Smooth muscle cell (in vitro differentiated cells): ENCODE results near the gene HTR3B. TPM values are rescaled to one million over a fixed set of nuclear protein-coding genes. Genes with fewer than 3 reads are reported as not detected.
"Not testable (repeated sequence)": the region's sequence is repeated elsewhere in the genome, so short reads cannot be mapped to it uniquely, and the experiment has no call there.

Source experiments
- DNase-seq: peaks from one replicate; lab custom pipeline; 2025; ENCODE audit not compliant: unreplicated experiment; lab: John Stamatoyannopoulos, UW
- H2AFZ ChIP-seq: fragments of 200-600 bp; sonication (generic); 2 replicates; pipeline ENCODE4 v1.6.0; 2016; ENCODE audit warnings: antibody characterized with exemption, low read depth, mild to moderate bottlenecking
- H3F3A ChIP-seq: fragments of 200-600 bp; sonication (generic); 2 replicates; pipeline ENCODE4 v1.6.0; 2017; ENCODE audit warnings: antibody characterized with exemption, low read depth
- H3K27ac ChIP-seq: fragments of 200-600 bp; sonication (generic); 2 replicates; pipeline ENCODE4 v1.5.1; 2016; ENCODE audit warnings: low read depth, mild to moderate bottlenecking
- H3K27me3 ChIP-seq: fragments of 200-600 bp; sonication (generic); 2 replicates; pipeline ENCODE4 v1.6.1; 2016; ENCODE audit warnings: low read depth, mild to moderate bottlenecking
- H3K36me3 ChIP-seq: fragments of 200-600 bp; sonication (generic); 2 replicates; pipeline ENCODE4 v1.5.1; 2016; ENCODE audit warnings: low read depth
- H3K4me1 ChIP-seq: fragments of 200-600 bp; sonication (generic); 2 replicates; pipeline ENCODE4 v1.5.1; 2016; ENCODE audit warnings: low read depth
- H3K4me2 ChIP-seq: fragments of 200-600 bp; sonication (generic); 2 replicates; pipeline ENCODE4 v1.6.0; 2016; ENCODE audit warnings: mild to moderate bottlenecking
- H3K4me3 ChIP-seq: fragments of 200-600 bp; sonication (generic); 2 replicates; pipeline ENCODE4 v1.5.1; 2016; ENCODE audit warnings: mild to moderate bottlenecking
- H3K79me2 ChIP-seq: fragments of 200-600 bp; sonication (generic); 2 replicates; pipeline ENCODE4 v1.6.0; 2016; ENCODE audit warnings: low read depth, mild to moderate bottlenecking
- H3K9ac ChIP-seq: fragments of 200-600 bp; sonication (generic); 2 replicates; pipeline ENCODE4 v1.6.0; 2016; ENCODE audit warnings: low read depth
- H3K9me3 ChIP-seq: fragments of 200-600 bp; sonication (generic); replicated peaks from 2 replicates; pipeline ENCODE4 v1.5.1; 2016; ENCODE audit warnings: low read depth
- H4K20me1 ChIP-seq: fragments of 200-600 bp; sonication (generic); 2 replicates; pipeline ENCODE4 v1.6.0; 2016; ENCODE audit warnings: low read depth
- CTCF ChIP-seq: fragments of 200-600 bp; sonication (generic); IDR thresholded peaks from 2 replicates; pipeline ENCODE4 v1.5.1; 2017; ENCODE audit warnings: borderline replicate concordance, mild to moderate bottlenecking, antibody characterized with exemption; ENCODE audit not compliant: insufficient read depth, poor library complexity, severe bottlenecking
- WGBS: methylation state at CpG from one replicate; pipeline ENCODE4 v1.1.7; 2016; ENCODE audit warnings: low lambda C conversion rate; 5-methylcytosine and 5-hydroxymethylcytosine counted together
- polyA plus RNA-seq: library from polyadenylated mRNA; unstranded; fragments of >200 nt; fragmentation: Nextera tagmentation; extraction: Ambion mirVana; gene quantifications from 2 replicates; pipeline ENCODE4 v1.2.1, GENCODE V29; 2016
- total RNA-seq: library from RNA; depleted of rRNA; stranded (reverse); fragments of >200 nt; gene quantifications from 2 replicates; pipeline ENCODE4 v1.2.3, GENCODE V29; 2014

Gene HTR3B
- total and polyA plus RNA-seq, 2 experiments from 2014 or later: not detected

GRCh38 chr11:113876798-113877669 lies 27.6 kb upstream of the HTR3B start:
- Histone ChIP-seq H3K9me3 (no peaks in the 10 kb centered on the region), H3F3A (peaks cover 13% of the 10 kb centered on the region), H4K20me1 (peaks cover 16% of the 10 kb centered on the region), H3K27me3 (no peaks in the 10 kb centered on the region), H3K4me3 (no peak overlapping the region), H3K27ac (no peak overlapping the region), H3K36me3 (no peaks in the 10 kb centered on the region), H3K79me2 (no peaks in the 10 kb centered on the region), H3K4me2 (no peak overlapping the region), H2AFZ (no peak overlapping the region), H3K9ac (no peak overlapping the region), H3K4me1 (peaks cover 25% of the 10 kb centered on the region)
- DNase-seq: no peak
- no peak for TF ChIP-seq CTCF
- WGBS: 94% methylated on average over 8 of the region's 8 CpGs

GRCh38 chr11:113877670-113878055 lies 26.9 kb upstream of the HTR3B start:
- H2AFZ ChIP-seq: no peak overlapping the region
- no peaks in the 10 kb centered on the region for H3K9me3 ChIP-seq
- H3K27ac ChIP-seq: no peak overlapping the region
- H3K4me2 ChIP-seq: no peak overlapping the region
- H3F3A ChIP-seq: peaks cover 13% of the 10 kb centered on the region
- H3K4me1 ChIP-seq: peaks cover 25% of the 10 kb centered on the region
- peaks cover 12% of the 10 kb centered on the region for H4K20me1 ChIP-seq
- no peak for TF ChIP-seq CTCF
- no peak overlapping the region for H3K4me3 ChIP-seq
- H3K9ac ChIP-seq: no peak overlapping the region
- H3K36me3 ChIP-seq: no peaks in the 10 kb centered on the region
- H3K27me3 ChIP-seq: no peaks in the 10 kb centered on the region
- no peak for DNase-seq
- no peaks in the 10 kb centered on the region for H3K79me2 ChIP-seq
- 86% methylated on average over 5 of the region's 5 CpGs for WGBS

GRCh38 chr11:113879446-113879845 lies 25.1 kb upstream of the HTR3B start:
- H3K4me2 ChIP-seq, H3F3A ChIP-seq, DNase-seq, H3K9ac ChIP-seq, H3K27me3 ChIP-seq, H3K9me3 ChIP-seq, H3K27ac ChIP-seq, H2AFZ ChIP-seq, H3K79me2 ChIP-seq, H3K4me3 ChIP-seq, H3K36me3 ChIP-seq, H4K20me1 ChIP-seq: not testable (repeated sequence)
- peaks cover 10% of the 10 kb centered on the region for H3K4me1 ChIP-seq
- 93% methylated on average over 4 of the region's 4 CpGs for WGBS

GRCh38 chr11:113880971-113881370 lies 23.6 kb upstream of the HTR3B start:
- Histone ChIP-seq H3K4me1 (peaks cover 5% of the 10 kb centered on the region), H2AFZ (no peak overlapping the region), H3K36me3 (no peaks in the 10 kb centered on the region), H3K4me2 (no peak overlapping the region), H3K4me3 (no peak overlapping the region), H3K9ac (no peak overlapping the region), H3K27me3 (no peaks in the 10 kb centered on the region), H4K20me1 (no peaks in the 10 kb centered on the region), H3K79me2 (no peaks in the 10 kb centered on the region), H3F3A (peaks cover 3% of the 10 kb centered on the region), H3K27ac (no peak overlapping the region), H3K9me3 (no peaks in the 10 kb centered on the region)
- WGBS: 85% methylated on average over 4 of the region's 4 CpGs
- TF ChIP-seq CTCF: no peak
- no peak for DNase-seq
